GM19023 (cell line): ENCODE measurements around the gene RARRES2.
"Not testable (repeated sequence)": the region's sequence is repeated elsewhere in the genome, so short reads cannot be mapped to it uniquely, and the experiment has no call there.

Experiments
- ATAC-seq: cut with Tn5 transposase; IDR thresholded peaks from one replicate; pipeline ENCODE4 v1.9.1; 2021; ENCODE audit warnings: mild to moderate bottlenecking, moderate library complexity; ENCODE audit not compliant: unreplicated experiment

RARRES2 gene

DNA sequence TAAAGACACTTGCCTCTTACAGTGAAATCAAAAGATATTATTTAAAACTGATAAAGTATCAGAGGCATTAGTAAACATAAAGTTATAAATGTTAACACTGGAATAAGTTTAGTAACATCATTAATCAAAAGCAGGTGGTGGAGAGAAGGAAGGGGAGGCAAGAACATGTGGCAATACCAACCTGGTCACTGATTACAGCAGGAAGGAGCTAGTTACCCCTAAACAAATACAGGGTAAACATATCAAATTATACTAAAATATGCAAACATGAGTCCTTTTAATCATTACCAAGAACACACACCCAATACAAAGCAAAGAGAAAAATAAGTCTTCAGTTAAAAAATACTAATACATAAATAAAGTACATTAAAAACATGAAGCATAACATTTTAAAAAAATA is 43.5 kb downstream of the RARRES2 start:
- not testable (repeated sequence) for ATAC-seq

- ATAC-seq, result not testable (repeated sequence)
These were observed 44.6 kb downstream of the RARRES2 start for GRCh38 chr7:150296802-150297201.

GRCh38 chr7:150295614-150296013 is 45.8 kb downstream of the RARRES2 start:
- ATAC-seq, result not testable (repeated sequence)

DNA sequence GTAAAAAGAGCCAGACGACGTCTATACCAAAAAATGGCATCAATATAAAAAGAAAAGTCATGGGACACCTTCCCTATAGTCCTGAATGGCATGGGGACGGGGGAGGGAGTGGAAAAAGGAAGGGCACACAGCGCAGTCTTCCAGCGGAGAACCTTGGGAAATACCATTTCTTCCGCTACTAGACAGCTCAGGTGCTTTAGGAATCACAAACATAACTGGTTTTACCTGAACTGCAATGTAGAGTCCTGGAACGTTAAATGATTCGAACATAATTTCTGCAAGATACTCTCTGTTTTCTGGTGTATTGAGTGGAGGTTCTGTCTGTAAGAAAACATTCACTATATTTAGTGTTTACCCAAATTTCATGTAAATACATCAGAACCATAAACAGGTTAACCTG is 46.4 kb downstream of the RARRES2 start:
- not testable (repeated sequence) for ATAC-seq

- not testable (repeated sequence) for ATAC-seq
These were observed 51.1 kb downstream of the RARRES2 start for GRCh38 chr7:150290317-150290716.

DNA sequence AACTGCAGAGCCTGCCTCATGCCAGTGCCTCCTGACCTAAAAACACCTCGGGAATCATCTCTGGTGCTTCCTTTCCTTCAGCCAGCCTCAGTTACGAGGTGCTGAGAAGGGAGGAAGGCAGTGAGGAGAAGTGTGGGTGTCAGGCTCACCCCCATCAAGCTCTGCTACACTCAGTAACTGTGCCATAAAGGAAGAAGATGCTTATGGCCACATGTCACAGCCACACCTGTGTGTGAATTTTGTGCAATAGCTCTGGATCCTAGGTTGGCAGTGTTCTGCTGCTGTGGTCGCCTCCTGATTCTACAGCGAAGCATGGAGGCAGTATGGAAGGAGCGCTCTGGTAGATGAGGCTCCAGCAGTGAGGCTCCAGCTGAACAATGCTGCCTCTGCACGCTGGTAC is 52.6 kb downstream of the RARRES2 start:
- not testable (repeated sequence) for ATAC-seq
